Measurements from ENCODE around the gene TULP4.

DNA sequence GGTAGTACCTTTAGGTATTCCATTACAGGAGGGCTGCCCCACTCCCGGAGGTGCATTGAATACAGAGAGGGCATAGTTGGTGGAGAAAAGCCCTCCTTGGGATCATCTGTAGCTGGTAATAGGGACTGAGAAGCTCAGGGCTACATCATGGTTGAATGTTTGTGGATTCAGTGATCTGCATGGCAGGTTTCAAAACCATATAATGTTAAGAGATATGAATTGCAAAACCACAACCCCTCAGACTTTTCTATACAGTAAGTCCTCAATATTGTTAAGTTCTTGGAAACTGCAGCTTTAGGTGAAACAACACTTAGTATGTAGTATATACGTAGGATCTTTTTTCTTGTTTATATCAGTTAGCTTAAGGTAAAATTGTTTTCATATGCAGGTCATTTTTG lies 11.3 kb downstream of the TULP4 start:
- TF ChIP-seq, protein P1, sequence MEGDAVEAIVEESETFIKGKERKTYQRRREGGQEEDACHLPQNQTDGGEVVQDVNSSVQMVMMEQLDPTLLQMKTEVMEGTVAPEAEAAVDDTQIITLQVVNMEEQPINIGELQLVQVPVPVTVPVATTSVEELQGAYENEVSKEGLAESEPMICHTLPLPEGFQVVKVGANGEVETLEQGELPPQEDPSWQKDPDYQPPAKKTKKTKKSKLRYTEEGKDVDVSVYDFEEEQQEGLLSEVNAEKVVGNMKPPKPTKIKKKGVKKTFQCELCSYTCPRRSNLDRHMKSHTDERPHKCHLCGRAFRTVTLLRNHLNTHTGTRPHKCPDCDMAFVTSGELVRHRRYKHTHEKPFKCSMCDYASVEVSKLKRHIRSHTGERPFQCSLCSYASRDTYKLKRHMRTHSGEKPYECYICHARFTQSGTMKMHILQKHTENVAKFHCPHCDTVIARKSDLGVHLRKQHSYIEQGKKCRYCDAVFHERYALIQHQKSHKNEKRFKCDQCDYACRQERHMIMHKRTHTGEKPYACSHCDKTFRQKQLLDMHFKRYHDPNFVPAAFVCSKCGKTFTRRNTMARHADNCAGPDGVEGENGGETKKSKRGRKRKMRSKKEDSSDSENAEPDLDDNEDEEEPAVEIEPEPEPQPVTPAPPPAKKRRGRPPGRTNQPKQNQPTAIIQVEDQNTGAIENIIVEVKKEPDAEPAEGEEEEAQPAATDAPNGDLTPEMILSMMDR (IDR thresholded peaks at IDR 0.05) = no peak
- no peak for TF ChIP-seq POLR2A (IDR thresholded peaks at IDR 0.05)
